HG03442 (cell line): ENCODE data around the gene LECT2.

ENCODE experiments used
- ATAC-seq: cut with Tn5 transposase; IDR thresholded peaks from one replicate; pipeline ENCODE4 v1.9.1; 2021; ENCODE audit warnings: mild to moderate bottlenecking, moderate library complexity; ENCODE audit not compliant: unreplicated experiment

Gene LECT2

DNA sequence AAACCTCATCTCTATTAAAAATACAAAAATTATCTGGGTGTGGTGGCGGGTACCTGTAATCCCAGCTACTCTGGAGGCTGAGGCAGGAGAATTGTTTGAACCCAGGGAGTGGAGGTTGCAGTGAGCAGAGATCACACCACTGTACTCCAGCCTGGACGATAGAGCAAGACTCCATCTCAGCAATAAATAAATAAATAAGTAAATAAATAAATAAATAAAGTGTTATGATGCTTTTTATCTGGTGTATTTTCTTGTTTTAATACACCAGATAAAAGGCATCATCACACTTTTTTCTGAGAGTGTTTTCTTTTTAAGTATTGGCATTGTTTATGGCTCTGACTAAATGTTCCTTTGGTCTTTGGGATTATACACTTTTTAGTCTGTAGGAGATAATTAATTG, 24.2 kb upstream of the LECT2 start:
- no peak for ATAC-seq

DNA sequence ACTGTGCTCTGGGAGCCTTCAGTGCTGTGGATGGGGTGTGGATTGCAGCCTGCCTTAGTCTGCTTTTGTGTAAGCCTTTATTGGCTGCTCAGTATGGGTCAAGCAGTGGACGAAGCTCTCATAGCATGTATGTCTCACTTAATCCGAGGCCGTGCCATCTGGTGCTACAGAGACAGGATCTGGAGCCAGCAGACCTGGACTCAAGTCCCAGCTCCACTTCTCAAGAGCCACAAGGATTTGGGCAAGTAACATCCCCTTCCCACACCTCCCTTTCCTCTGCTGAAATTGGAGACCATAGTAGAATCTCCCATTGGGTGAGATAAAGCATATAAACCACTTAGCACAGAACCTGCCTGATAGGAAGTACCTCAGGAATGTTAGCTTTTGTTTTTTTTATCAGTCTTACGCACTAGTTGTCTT, 23.4 kb upstream of the LECT2 start:
- ATAC-seq: no peak

DNA sequence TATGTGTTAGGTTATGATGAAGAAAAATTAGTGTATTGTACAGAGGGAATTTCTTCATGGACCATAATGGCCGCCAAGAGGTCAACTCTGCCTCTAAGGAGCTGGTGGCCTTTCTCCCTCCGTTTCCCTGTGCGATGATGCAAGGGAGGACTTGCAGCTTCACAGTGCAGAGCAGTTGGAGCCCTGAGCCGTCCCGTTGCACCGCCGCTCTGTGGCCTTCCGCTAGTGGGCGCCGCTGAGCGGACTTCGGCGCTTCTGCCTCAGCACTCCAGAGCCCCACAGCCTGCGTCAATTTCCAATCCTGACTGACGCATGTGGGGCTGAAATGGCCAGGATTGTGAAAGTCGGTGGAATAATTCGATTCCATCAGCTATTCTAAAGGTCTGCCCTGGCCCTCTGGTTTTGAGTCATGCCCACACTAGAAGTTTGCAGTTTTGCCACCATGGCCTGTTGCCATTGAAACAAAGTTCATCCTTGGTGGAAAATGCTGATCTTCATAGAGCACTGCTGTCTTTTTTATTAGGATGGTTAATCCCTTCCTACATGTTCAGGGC, 22.7 kb upstream of the LECT2 start:
- ATAC-seq: peak; percentile 70

DNA sequence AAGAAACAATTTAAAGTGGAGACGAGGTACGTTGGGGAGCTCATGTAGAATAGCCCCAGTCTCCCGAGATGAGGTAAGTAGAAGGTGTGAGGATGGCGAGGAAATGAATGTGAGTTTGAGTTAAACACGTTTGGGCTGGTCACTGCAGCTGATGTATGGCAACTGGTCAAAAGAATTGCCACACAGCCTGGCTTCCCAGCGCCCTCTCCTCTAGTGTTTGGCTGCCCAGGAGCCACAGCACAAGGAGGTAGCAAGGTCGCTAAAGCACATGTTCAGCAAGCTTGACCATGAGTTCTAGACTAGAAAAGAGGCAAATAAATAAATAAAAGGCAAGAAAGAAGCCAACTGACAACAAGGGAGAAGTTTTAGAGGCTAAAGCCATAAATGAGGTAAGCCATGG, 21.4 kb upstream of the LECT2 start:
- ATAC-seq: no peak

- ATAC-seq: no peak
Observed at GRCh38 chr5:135975122-135975521, 20.3 kb upstream of the LECT2 start.

DNA sequence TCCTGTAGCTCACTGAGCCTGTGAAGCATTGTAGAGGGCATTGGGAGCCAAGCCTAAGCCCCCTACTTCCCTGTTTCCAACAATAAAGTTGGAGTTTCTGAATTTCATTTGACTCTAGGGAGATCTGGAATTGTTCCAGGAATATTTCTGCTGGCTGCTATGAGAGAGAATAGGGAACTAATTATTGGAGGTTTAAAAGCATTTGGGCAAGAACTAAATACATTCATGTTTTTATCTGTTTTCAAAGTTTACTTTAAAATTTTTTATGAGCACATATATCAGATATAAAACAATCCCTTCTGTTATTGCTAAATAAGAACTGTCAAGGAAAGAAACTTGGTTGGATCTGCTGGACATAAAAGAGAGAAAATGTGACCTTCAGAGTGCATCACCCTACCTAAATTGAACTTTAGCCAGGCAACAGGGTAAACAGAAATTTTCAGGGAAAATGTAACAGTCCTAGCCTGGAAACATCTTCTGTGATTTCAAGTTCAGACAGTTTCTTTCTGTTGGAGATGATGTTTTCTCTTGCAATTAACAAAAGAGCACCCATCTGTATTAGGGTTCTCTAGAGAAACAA, 19.3 kb upstream of the LECT2 start:
- no peak for ATAC-seq

- ATAC-seq: no peak
Observed at GRCh38 chr5:135973323-135974020, 18.7 kb upstream of the LECT2 start.

DNA sequence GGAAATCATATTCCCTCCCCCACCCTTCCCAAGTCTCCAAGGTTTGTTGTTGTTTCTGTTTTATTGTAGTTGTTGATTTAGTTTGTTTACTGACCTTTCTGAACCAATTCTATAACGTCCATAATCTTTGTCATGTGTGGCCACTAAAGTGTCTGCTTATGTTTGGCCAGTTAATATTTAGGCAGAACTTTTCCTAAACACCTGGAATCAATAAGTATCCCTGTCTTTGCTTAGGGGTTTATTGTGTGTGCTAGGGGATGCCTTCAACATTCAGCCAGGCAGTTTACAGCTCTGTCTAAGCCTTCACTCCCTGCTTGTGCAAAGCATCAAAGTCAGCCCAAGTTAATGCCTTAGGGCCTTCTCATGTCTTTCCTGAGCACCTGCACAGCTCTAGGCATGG, 16.9 kb upstream of the LECT2 start:
- no peak for ATAC-seq

GRCh38 chr5:135966790-135967189, 12.0 kb upstream of the LECT2 start:
- ATAC-seq: no peak

- ATAC-seq: no peak
Observed at GRCh38 chr5:135966165-135966564, 11.4 kb upstream of the LECT2 start.

- ATAC-seq: no peak
Observed at GRCh38 chr5:135965504-135965903, 10.7 kb upstream of the LECT2 start.

- ATAC-seq: no peak
Observed at GRCh38 chr5:135964670-135965320, 10.0 kb upstream of the LECT2 start.

GRCh38 chr5:135955525-135955924, 742 bp upstream of the LECT2 start:
- ATAC-seq: no peak

DNA sequence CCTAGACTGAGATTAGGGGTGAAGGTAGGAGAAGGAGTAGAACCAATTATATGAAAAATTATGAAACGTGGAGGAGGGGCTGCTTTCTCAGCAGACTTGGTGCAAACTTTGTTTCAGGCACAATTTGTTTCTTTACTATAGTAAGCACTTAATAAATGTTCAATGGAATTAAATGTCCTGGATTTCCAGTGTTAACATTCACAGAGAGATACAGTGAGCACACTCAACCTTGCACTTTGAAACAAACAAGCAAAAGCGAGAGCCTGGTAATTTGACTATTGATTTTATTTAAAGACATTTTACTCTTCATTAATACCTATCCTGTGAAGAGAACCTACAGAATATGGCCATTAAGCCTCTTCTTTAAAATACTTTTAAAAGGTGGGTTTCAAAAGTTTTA, 933 bp downstream of the LECT2 start:
- ATAC-seq: no peak

GRCh38 chr5:135952683-135953082, 2.1 kb downstream of the LECT2 start:
- no peak for ATAC-seq

- no peak for ATAC-seq
Observed at GRCh38 chr5:135951807-135952206, 3.0 kb downstream of the LECT2 start.

DNA sequence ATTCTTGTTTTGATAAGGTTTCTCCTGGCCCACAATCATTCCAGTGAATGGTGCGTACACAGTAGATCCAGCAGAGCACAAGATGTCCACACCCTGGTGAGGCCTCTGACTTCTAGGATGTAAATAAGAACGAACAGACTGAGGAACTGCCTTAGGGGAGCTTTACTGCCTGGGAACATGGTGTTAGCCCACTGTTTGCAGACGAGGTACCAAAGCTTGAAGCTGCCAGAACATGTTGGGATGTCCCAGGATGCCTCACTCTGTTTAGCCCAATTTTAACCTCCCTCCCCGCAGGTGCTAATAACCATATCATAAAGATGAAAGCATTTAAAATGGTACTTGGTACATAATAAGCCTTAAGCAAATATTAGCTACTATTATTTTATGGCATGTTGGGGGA, 3.5 kb downstream of the LECT2 start:
- no peak for ATAC-seq

- no peak for ATAC-seq
Observed at GRCh38 chr5:135950611-135951010, 4.2 kb downstream of the LECT2 start.

DNA sequence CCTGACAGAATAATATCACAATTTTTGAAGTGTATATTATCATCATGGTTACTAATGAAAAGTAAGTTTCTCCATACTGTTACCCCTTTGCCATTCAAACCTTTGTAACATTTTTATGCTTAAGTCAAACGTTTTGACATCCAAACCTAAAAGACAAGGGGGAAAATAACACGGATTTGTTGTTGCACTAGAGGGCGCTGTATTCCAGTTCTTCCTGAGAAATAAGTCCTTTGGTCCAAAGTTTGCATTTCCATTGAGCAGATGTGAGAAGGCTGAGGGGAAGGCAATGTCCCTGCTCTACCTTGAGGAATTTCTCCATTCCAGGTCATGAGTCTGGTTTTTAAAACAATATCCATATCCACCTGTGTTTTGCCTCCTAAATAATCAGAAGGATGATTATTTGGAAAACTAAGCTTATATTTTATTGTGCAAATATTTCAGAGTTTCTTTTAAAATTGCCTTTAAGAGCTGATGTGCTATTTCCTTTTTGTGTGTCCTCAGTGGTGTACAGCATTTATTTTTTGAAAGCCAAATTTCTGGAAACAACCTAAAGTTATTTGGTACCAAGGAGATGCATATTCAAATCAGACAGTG, 9.7 kb downstream of the LECT2 start:
- no peak for ATAC-seq

GRCh38 chr5:135944564-135944963, 10.2 kb downstream of the LECT2 start:
- no peak for ATAC-seq

GRCh38 chr5:135942202-135942771, 12.5 kb downstream of the LECT2 start:
- no peak for ATAC-seq
